HepG2 (cell line): ENCODE results near the gene GPS1. TPM values are rescaled to one million over a fixed set of nuclear protein-coding genes. Genes with fewer than 3 reads are reported as not detected.

Experiments
- AHDC1 ChIP-seq: sonication (generic); formaldehyde crosslinking; IDR thresholded peaks from 2 replicates; pipeline ENCODE4 v1.5.1; 2020; ENCODE audit warnings: mild to moderate bottlenecking, missing genetic modification reagents, borderline replicate concordance
- CAMTA2 ChIP-seq: sonication (generic); formaldehyde crosslinking; IDR thresholded peaks from 2 replicates; pipeline ENCODE4 v1.4.0; 2020; ENCODE audit warnings: mild to moderate bottlenecking, missing genetic modification reagents, borderline replicate concordance
- DPF2 ChIP-seq: sonication (generic); formaldehyde crosslinking; IDR thresholded peaks from 2 replicates; pipeline ENCODE4 v1.4.0; 2020; ENCODE audit warnings: mild to moderate bottlenecking, low read depth, missing genetic modification reagents, borderline replicate concordance
- DRAP1 ChIP-seq: IDR thresholded peaks from 2 replicates; pipeline ENCODE4 v1.6.1; 2016; ENCODE audit warnings: missing genetic modification reagents, missing compliant biosample characterization
- GATA4 ChIP-seq: sonication (generic); IDR thresholded peaks from 2 replicates; pipeline ENCODE4 v1.6.1; 2016; ENCODE audit warnings: antibody characterized with exemption, low read depth, borderline replicate concordance
- NFYC ChIP-seq: IDR thresholded peaks from 2 replicates; pipeline ENCODE4 v1.6.1; 2016; ENCODE audit warnings: missing genetic modification reagents, missing compliant biosample characterization
- NRL ChIP-seq: sonication (generic); formaldehyde crosslinking; IDR thresholded peaks from 2 replicates; pipeline ENCODE4 v1.5.0; 2020; ENCODE audit warnings: missing genetic modification reagents, mild to moderate bottlenecking, moderate library complexity, borderline replicate concordance
- PHF21A ChIP-seq: sonication (generic); formaldehyde crosslinking; IDR thresholded peaks from 2 replicates; pipeline ENCODE4 v1.5.0; 2020; ENCODE audit warnings: mild to moderate bottlenecking, missing genetic modification reagents
- SMAD1 ChIP-seq: sonication (generic); formaldehyde crosslinking; IDR thresholded peaks from 2 replicates; pipeline ENCODE4 v1.4.0; 2020; ENCODE audit warnings: missing genetic modification reagents, low read depth, mild to moderate bottlenecking, borderline replicate concordance
- STAG1 ChIP-seq: sonication (generic); formaldehyde crosslinking; IDR thresholded peaks from 2 replicates; pipeline ENCODE4 v1.4.0; 2020; ENCODE audit warnings: missing genetic modification reagents
- TIGD3 ChIP-seq: sonication (generic); formaldehyde crosslinking; IDR thresholded peaks from 2 replicates; pipeline ENCODE4 v1.5.1; 2020; ENCODE audit warnings: mild to moderate bottlenecking, missing genetic modification reagents, borderline replicate concordance
- ZNF343 ChIP-seq: sonication (generic); formaldehyde crosslinking; IDR thresholded peaks from 2 replicates; pipeline ENCODE4 v1.4.0; 2020; ENCODE audit warnings: mild to moderate bottlenecking, missing genetic modification reagents
- ZNF468 ChIP-seq: sonication (generic); formaldehyde crosslinking; IDR thresholded peaks from 2 replicates; pipeline ENCODE4 v1.8.0; 2022; ENCODE audit warnings: mild to moderate bottlenecking, moderate library complexity, missing genetic modification reagents
- ZNF562 ChIP-seq: sonication (generic); formaldehyde crosslinking; IDR thresholded peaks from 2 replicates; pipeline ENCODE4 v1.8.0; 2022; ENCODE audit warnings: missing genetic modification reagents, borderline replicate concordance
- ZNF746 ChIP-seq: sonication (generic); formaldehyde crosslinking; IDR thresholded peaks from 2 replicates; pipeline ENCODE4 v1.8.0; 2022; ENCODE audit warnings: mild to moderate bottlenecking, missing genetic modification reagents
- ZNF773 ChIP-seq: sonication (generic); formaldehyde crosslinking; IDR thresholded peaks from 2 replicates; pipeline ENCODE4 v1.4.0; 2020; ENCODE audit warnings: missing genetic modification reagents, borderline replicate concordance
- ZNF878 ChIP-seq: sonication (generic); formaldehyde crosslinking; IDR thresholded peaks from 2 replicates; pipeline ENCODE4 v1.8.1; 2023; ENCODE audit warnings: mild to moderate bottlenecking, missing genetic modification reagents, moderate library complexity
- polyA plus RNA-seq, 8 experiments: library from polyadenylated mRNA; depleted of rRNA in 3 of 8; stranded (reverse) in 7 of 8; unstranded in 1 of 8; fragments of >200 nt; fragmentation: Illumina TruSeq in 4 of 8; extraction: Trizol in 4 of 8; gene quantifications; 2 replicates each; pipeline versions ENCODE4 v1.2.1 to v1.2.3, GENCODE V29; 2011 to 2016; ENCODE audit warnings: low read depth in 4 of 8, missing spikeins in 1 of 8, mixed read lengths in 1 of 8; ENCODE audit not compliant: insufficient read depth in 1 of 8
- total RNA-seq, 5 experiments: library from RNA; depleted of rRNA; stranded (reverse); fragments of >200 nt; fragmentation: Illumina TruSeq; extraction: Trizol; gene quantifications; 2 replicates each; pipeline ENCODE4 v1.2.3, GENCODE V29; 2016; ENCODE audit warnings: low read depth in 1 of 5
- TF ChIP-seq, protein P1 (sequence below): sonication (generic); formaldehyde crosslinking; IDR thresholded peaks from 2 replicates; pipeline ENCODE4 v1.4.0; 2020; ENCODE audit warnings: missing genetic modification reagents
- TF ChIP-seq, protein P2 (sequence below): IDR thresholded peaks from 2 replicates; pipeline ENCODE4 v1.6.1; 2016; ENCODE audit warnings: mild to moderate bottlenecking

Gene GPS1
- total and polyA plus RNA-seq, 2 of the 13 experiments (the other 11 are each of a cell fraction or from before 2014, with no cell fraction given), result 124 to 128 TPM

GRCh38 chr17:82023447-82024241 is 28.1 kb upstream of the GPS1 start (continued):
- TF ChIP-seq ZNF468, result peak; percentile 24; the same call in 1 of the 2 replicates
- 0 out of 2 replicates have a peak, but pooled peaks have one; percentile 4 for TF ChIP-seq SMAD1 (CRISPR knock-in tag)
- TF ChIP-seq GATA4, result no peak
- TF ChIP-seq DRAP1 (CRISPR knock-in tag), result peak; percentile 41; the same call in 1 of the 2 replicates
- no peak for TF ChIP-seq ZNF562
- TF ChIP-seq AHDC1, result no peak
- TF ChIP-seq ZNF746 (CRISPR knock-in tag), result peak; percentile 45; the same call in 1 of the 2 replicates
- TF ChIP-seq ZNF343 (CRISPR knock-in tag), result 0 out of 2 replicates have a peak, but pooled peaks have one; percentile 34
- peak; percentile 62; the same call in 1 of the 2 replicates for TF ChIP-seq TIGD3 (CRISPR knock-in tag)
- TF ChIP-seq ZNF773 (CRISPR knock-in tag), result peak; percentile 42; the same call in 1 of the 2 replicates
- TF ChIP-seq PHF21A, result no peak
- peak; percentile 62; the same call in 1 of the 2 replicates for TF ChIP-seq NRL (CRISPR knock-in tag)
- TF ChIP-seq, protein P1, sequence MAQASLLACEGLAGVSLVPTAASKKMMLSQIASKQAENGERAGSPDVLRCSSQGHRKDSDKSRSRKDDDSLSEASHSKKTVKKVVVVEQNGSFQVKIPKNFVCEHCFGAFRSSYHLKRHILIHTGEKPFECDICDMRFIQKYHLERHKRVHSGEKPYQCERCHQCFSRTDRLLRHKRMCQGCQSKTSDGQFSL (CRISPR knock-in tag), result no peak
- TF ChIP-seq DPF2 (CRISPR knock-in tag), result no peak
- TF ChIP-seq STAG1 (CRISPR knock-in tag), result no peak
- no peak; the same call in 1 of the 2 replicates for TF ChIP-seq NFYC (CRISPR knock-in tag)
- TF ChIP-seq CAMTA2 (CRISPR knock-in tag), result no peak
- TF ChIP-seq ZNF878, result no peak
- TF ChIP-seq, protein P2, sequence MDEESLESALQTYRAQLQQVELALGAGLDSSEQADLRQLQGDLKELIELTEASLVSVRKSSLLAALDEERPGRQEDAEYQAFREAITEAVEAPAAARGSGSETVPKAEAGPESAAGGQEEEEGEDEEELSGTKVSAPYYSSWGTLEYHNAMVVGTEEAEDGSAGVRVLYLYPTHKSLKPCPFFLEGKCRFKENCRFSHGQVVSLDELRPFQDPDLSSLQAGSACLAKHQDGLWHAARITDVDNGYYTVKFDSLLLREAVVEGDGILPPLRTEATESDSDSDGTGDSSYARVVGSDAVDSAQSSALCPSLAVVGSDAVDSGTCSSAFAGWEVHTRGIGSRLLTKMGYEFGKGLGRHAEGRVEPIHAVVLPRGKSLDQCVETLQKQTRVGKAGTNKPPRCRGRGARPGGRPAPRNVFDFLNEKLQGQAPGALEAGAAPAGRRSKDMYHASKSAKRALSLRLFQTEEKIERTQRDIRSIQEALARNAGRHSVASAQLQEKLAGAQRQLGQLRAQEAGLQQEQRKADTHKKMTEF (CRISPR knock-in tag), result 0 out of 2 replicates have a peak, but pooled peaks have one; percentile 54
